Heart left ventricle (tissue), 16 donors: ENCODE data around the gene WBP2NL. TPM values are rescaled to one million over a fixed set of nuclear protein-coding genes. Genes with fewer than 3 reads are reported as not detected.
A peak's percentile ranks its signal among the peaks of the same experiment; 100 is the strongest.

Experiments
- ATAC-seq, 4 donors: fragments of 200-7000 bp; cut with Tn5 transposase; one replicate each; pipeline ENCODE4 v1.9.1; 2020 to 2022; ENCODE audit warnings: moderate library complexity in 4 of 4, mild to moderate bottlenecking in 3 of 4, moderate number of reproducible peaks in 1 of 4
- DNase-seq, 5 donors: peaks; one replicate each; pipeline ENCODE4 v3.0.0-alpha.2; 2020
- H3K27ac ChIP-seq, 12 donors: fragments of 200-600 bp; sonication (generic) in 4 of 12; one replicate each; pipeline versions ENCODE4 v1.5.0 to v1.8.0; 2016 to 2022; ENCODE audit warnings: mild to moderate bottlenecking in 2 of 12
- H3K27me3 ChIP-seq, 9 donors: fragments of 200-600 bp; sonication (generic) in 2 of 9; one replicate each; pipeline versions ENCODE4 v1.5.1 to v1.8.0; 2016 to 2022; ENCODE audit warnings: mild to moderate bottlenecking in 3 of 9
- H3K36me3 ChIP-seq, 9 donors: fragments of 200-600 bp; sonication (generic) in 2 of 9; one replicate each; pipeline versions ENCODE4 v1.5.0 to v1.8.0; 2018 to 2022; ENCODE audit warnings: mild to moderate bottlenecking in 2 of 9
- H3K4me1 ChIP-seq, 12 donors: fragments of 200-600 bp; sonication (generic) in 4 of 12; one replicate each; pipeline versions ENCODE4 v1.5.0 to v1.8.0; 2016 to 2022; ENCODE audit warnings: mild to moderate bottlenecking in 3 of 12
- H3K4me3 ChIP-seq, 12 donors: fragments of 200-600 bp; sonication (generic) in 4 of 12; one replicate each; pipeline versions ENCODE4 v1.5.0 to v1.8.0; 2017 to 2022; ENCODE audit warnings: mild to moderate bottlenecking in 9 of 12, moderate library complexity in 4 of 12
- H3K9me3 ChIP-seq, 12 donors: fragments of 200-600 bp; sonication (generic) in 4 of 12; one replicate each; pipeline versions ENCODE4 v1.5.0 to v1.8.0; 2016 to 2022; ENCODE audit warnings: mild to moderate bottlenecking in 1 of 12
- POLR2A ChIP-seq, 2 donors: fragments of 450-650 bp; IDR thresholded peaks; one replicate each; pipeline ENCODE4 v1.6.1; 2017; ENCODE audit warnings: antibody characterized with exemption in 2 of 2, mild to moderate bottlenecking in 2 of 2, moderate library complexity in 2 of 2
- WGBS, 4 donors: extraction: QIAGEN DNeasy Blood & Tissue Kit in 2 of 4; methylation state at CpG; one replicate each; pipeline versions ENCODE4 v1.1.5 to v1.1.7; 2013 to 2018; 5-methylcytosine and 5-hydroxymethylcytosine counted together
- intact Hi-C, 10 donors: fragments of 100-400 bp; cut with DNase I; formaldehyde crosslinking; loops; one replicate each; pipeline versions ENCODE4 v1.11.1 to v1.14.2; 2022
- polyA plus RNA-seq, 2 donors: library from polyadenylated mRNA; stranded (reverse); fragments of 200-250 nt; gene quantifications; one replicate each; pipeline ENCODE4 v1.2.3, GENCODE V29; 2013
- total RNA-seq, 9 donors: library from RNA; depleted of rRNA in 2 of 9; stranded (reverse); fragments of >200 nt in 2 of 9; fragmentation: NEBNext Ultra II Directional in 3 of 9; extraction: Animal tissue kit (Norgen Biotek cat#: 25700) in 3 of 9; gene quantifications; one replicate each; pipeline versions ENCODE4 v1.1.0 to v1.2.4, GENCODE V29; 2016 to 2023
- TF ChIP-seq, protein P1 (sequence below), 12 donors: fragments of 200-600 bp; sonication (generic) in 4 of 12; IDR thresholded peaks; one replicate each; pipeline versions ENCODE4 v1.5.0 to v1.8.0; 2018 to 2022; ENCODE audit warnings: antibody characterized with exemption in 12 of 12, mild to moderate bottlenecking in 5 of 12
- donor health status: ischemic (EF 13 %, LVEDD 7.1; RV severe dilation, severe dysfunction).
- donor health status: healthy with polysubstance abuse.
- donor health status: DM: no; HTN: yes; CAD: no.
- donor health status: DM: no; HTN: no; CAD: no.
- donor health status: ischemic (EF 25% LVEDD 6.9; RV normal size, moderate dysfunction).
- donor health status: ischemic (EF 25% LVEDD 5.7; RV mildly dilated, moderate dysfunction).
- donor health status: healthy.
- donor health status: DM: yes; HTN: yes; CAD: no.
- donor health status: ischemic (EF 35%, LVEDD 5.7; RV mildly dilated, moderate dysfunction).
- donor health status: nonischemic (EF 11% LVEDD 7.7; RV severe dilation, severe dysfunction).
- donor health status: DM: yes; HTN: yes; CAD: no.
- donor health status: PGD.
- donor health status: ischemic (EF 29% LVEDD 5.4; RV normal size, mild dysfunction).
- donor health status: nonischemic (EF 23%, LVEDD 6.1; RV moderate dilation, normal function).

WBP2NL gene
- total and polyA plus RNA-seq, 11 donors: 0.11 to 1.1 (median 0.38) TPM; not detected in 1

DNA sequence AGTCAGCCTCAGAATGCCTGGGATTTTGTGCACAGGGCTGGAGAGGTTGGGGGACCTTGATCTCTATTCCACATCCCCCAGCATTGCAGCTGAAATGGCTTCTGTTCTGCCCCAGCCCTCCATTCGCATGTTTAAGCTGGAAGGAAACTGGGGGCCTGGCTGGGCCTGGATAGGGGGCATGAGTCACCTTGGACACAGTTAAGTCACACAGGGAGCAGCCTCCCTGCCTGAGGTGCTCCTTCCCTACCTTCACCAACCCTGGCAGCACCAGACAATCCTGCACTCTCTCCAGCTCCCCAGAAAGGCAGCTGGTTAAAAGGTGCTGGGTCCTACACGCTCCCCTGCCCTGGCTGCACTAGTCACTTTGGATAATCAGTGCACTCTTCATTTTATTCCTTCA is 45.9 kb upstream of the WBP2NL start:
- DNase-seq (no peak), ATAC-seq (no peak)
- H3K4me3 ChIP-seq: no peak overlapping the region
- no peaks in the 10 kb centered on the region for H3K36me3 ChIP-seq
- 92 to 100% (median 92%) methylated on average over 1 to 2 of the region's 2 CpGs for WGBS, 4 donors
- no peak for TF ChIP-seq POLR2A (IDR thresholded peaks at IDR 0.05)
- TF ChIP-seq, protein P1, sequence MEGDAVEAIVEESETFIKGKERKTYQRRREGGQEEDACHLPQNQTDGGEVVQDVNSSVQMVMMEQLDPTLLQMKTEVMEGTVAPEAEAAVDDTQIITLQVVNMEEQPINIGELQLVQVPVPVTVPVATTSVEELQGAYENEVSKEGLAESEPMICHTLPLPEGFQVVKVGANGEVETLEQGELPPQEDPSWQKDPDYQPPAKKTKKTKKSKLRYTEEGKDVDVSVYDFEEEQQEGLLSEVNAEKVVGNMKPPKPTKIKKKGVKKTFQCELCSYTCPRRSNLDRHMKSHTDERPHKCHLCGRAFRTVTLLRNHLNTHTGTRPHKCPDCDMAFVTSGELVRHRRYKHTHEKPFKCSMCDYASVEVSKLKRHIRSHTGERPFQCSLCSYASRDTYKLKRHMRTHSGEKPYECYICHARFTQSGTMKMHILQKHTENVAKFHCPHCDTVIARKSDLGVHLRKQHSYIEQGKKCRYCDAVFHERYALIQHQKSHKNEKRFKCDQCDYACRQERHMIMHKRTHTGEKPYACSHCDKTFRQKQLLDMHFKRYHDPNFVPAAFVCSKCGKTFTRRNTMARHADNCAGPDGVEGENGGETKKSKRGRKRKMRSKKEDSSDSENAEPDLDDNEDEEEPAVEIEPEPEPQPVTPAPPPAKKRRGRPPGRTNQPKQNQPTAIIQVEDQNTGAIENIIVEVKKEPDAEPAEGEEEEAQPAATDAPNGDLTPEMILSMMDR (IDR thresholded peaks at IDR 0.05): no peak
- H3K9me3 ChIP-seq: no peaks in the 10 kb centered on the region
- H3K27ac ChIP-seq: no peak overlapping the region
- peaks cover 0 to 12% (median 0%) of the 10 kb centered on the region in 9 donors for H3K27me3 ChIP-seq
- intact Hi-C loops: no loop called here
- peaks cover 0 to 5% (median 3%) of the 10 kb centered on the region in 12 donors for H3K4me1 ChIP-seq

DNA sequence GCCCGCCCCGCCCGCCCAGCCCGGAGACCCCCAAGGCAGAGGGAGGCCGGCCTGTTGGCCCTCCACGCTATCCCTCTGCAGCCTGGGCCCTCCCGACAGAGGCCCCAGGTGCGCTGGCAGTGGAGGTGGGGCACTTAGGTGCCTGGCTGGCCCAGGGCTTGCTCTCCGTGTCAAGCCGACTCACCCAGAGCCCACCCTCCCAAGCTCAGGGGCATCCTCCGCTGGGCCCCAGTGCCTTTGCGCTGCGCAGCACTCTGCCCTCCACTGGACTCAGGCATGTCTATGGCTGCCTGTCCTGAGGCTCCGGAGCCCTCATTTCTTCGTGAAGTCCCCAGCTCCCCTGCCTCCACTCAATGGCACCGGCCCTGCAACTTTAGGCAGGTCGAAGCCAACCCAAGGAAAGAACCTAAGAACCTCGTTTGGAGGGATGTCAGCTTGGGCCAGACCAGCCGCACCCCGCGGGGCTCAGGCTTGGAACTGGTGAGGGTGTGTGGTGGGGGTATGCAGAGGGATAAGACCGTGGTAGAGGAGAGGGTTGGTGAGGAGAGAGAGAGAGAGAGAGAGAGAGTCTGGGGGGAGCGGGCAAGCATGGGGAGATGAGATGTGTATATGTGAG is 40.5 kb upstream of the WBP2NL start:
- no peaks in the 10 kb centered on the region for H3K9me3 ChIP-seq
- peak in 2 of 4 donors; percentile 27 to 35 for ATAC-seq
- peaks cover 0 to 13% (median 4%) of the 10 kb centered on the region in 12 donors for H3K4me1 ChIP-seq
- DNase-seq: no peak
- peaks cover 0 to 15% (median 0%) of the 10 kb centered on the region in 9 donors for H3K27me3 ChIP-seq
- TF ChIP-seq POLR2A (IDR thresholded peaks at IDR 0.05): no peak
- TF ChIP-seq, protein P1 (IDR thresholded peaks at IDR 0.05): peak in 3 of 12 donors; percentile 10 to 31 (median 11)
- no peak overlapping the region for H3K27ac ChIP-seq
- WGBS, 4 donors: 50 to 70% (median 54%) methylated on average over 15 to 23 of the region's 23 CpGs
- intact Hi-C loops: no loop called here
- no peaks in the 10 kb centered on the region for H3K36me3 ChIP-seq
- peak overlapping the region in 9 of 12 donors; percentile 7 to 39 (median 22) for H3K4me3 ChIP-seq

DNA sequence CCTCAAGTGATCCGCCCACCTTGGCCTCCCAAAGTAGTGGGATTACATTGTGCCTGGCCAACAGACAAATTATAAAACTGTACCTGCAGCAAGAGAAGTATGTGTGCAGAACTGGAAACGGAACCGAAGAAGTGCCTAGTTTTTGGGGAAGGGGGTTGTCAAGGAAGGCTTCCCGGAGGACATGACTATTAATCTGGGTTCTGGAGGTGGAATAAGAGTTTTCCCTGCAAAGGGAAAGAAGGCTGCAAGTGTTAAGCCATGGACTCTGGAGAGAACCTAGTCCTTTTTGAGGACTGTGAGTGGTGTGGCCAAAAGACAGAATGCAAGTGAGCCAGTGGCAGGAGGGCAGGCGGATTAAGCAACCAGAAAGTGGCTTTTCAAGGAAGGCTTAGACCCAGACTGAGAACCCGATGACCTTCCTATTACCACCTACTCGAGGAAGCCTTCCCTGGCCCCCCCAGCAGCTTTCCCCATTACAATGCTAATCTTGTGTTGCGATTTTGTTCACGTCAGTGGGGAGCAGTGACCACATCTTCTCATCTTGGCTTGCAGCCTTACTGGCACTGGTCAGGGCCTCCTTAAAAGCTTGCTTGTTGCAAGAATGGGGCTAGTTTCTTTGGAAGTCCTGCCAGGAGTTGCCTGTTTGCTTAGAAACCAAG is 35.0 kb upstream of the WBP2NL start:
- no peak overlapping the region for H3K27ac ChIP-seq
- no peak for TF ChIP-seq POLR2A (IDR thresholded peaks at IDR 0.05)
- TF ChIP-seq, protein P1 (IDR thresholded peaks at IDR 0.05): no peak
- no peaks in the 10 kb centered on the region for H3K9me3 ChIP-seq
- H3K4me3 ChIP-seq: no peak overlapping the region
- DNase-seq: no peak
- intact Hi-C loops: loop anchor here in 6 of 10 donors (5.0 to 10.0 kb wide), 4 partner anchors 141 to 471 kb away; partner anchors contain the start of gene NFAM1 (in 5 of the 6)
- peaks cover 0 to 5% (median 0%) of the 10 kb centered on the region in 12 donors for H3K4me1 ChIP-seq
- ATAC-seq: no peak
- 69 to 74% (median 70%) methylated on average over 9 of the region's 9 CpGs for WGBS, 4 donors
- peaks cover 0 to under 1% (median 0%) of the 10 kb centered on the region in 9 donors for H3K27me3 ChIP-seq
- H3K36me3 ChIP-seq: no peaks in the 10 kb centered on the region

DNA sequence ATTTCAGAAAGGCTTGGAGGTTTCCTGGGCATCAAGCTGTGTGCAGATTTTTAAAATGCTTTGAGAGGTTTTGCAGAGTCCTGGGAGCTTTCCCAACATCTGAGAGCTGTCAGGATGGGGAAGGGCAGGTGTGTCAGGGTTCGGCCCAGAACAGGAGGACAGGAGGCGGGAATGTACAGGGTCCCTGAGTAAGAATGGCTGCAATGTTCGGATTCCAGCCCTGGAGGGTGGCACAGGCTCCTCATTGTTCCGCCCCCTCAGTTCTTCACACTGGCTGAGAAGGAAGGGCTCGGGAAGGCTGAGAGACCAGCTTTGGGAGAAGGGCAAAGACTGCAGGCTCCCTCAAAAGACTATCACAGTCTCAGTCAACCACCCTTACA is 34.5 kb upstream of the WBP2NL start:
- DNase-seq: no peak
- intact Hi-C loops: loop anchor here in 6 of 10 donors (5.0 to 10.0 kb wide), 4 partner anchors 141 to 471 kb away; partner anchors contain the start of gene NFAM1 (in 5 of the 6)
- TF ChIP-seq POLR2A (IDR thresholded peaks at IDR 0.05): no peak
- TF ChIP-seq, protein P1 (IDR thresholded peaks at IDR 0.05): no peak
- Histone ChIP-seq H3K4me1 (peaks cover 0 to 5% (median 0%) of the 10 kb centered on the region in 12 donors), H3K4me3 (no peak overlapping the region), H3K27me3 (peaks cover 0 to 5% (median 0%) of the 10 kb centered on the region in 9 donors), H3K36me3 (no peaks in the 10 kb centered on the region), H3K9me3 (no peaks in the 10 kb centered on the region), H3K27ac (no peak overlapping the region)
- ATAC-seq: no peak
- WGBS, 4 donors: 61 to 75% (median 71%) methylated on average over 5 of the region's 5 CpGs
